GM13977 (cell line): ENCODE measurements around the gene DDA1.

Source experiments
- DNase-seq: peaks from one replicate; pipeline ENCODE4 v3.0.0; 2012; ENCODE audit warnings: low spot score
- CTCF ChIP-seq: IDR thresholded peaks from 2 replicates; pipeline ENCODE4 v1.5.1; 2012; ENCODE audit warnings: mild to moderate bottlenecking, control low read depth; ENCODE audit not compliant: insufficient read depth; ENCODE audit errors: extremely low read depth, missing control alignments
- in situ Hi-C: fragments of 300-500 bp; cut with MboI; formaldehyde crosslinking; loops from one replicate; pipeline ENCODE4 v1.12.0; 2022; ENCODE audit warnings: low sequenced_read_pairs, low pct_unique_long_range_greater_than_20kb, mixed read lengths, inconsistent platforms; ENCODE audit not compliant: unreplicated experiment

DDA1 gene

GRCh38 chr19:17281391-17282304 is 27.7 kb upstream of the DDA1 start, which contains the start of gene ANKLE1:
ANKLE1 (plus strand) TSS chr19:17281901; CDS start chr19:17281921, 20 bp downstream.
- TF ChIP-seq CTCF: no peak
- in situ Hi-C loops: no loop called here
- DNase-seq: peak; percentile 84

DNA sequence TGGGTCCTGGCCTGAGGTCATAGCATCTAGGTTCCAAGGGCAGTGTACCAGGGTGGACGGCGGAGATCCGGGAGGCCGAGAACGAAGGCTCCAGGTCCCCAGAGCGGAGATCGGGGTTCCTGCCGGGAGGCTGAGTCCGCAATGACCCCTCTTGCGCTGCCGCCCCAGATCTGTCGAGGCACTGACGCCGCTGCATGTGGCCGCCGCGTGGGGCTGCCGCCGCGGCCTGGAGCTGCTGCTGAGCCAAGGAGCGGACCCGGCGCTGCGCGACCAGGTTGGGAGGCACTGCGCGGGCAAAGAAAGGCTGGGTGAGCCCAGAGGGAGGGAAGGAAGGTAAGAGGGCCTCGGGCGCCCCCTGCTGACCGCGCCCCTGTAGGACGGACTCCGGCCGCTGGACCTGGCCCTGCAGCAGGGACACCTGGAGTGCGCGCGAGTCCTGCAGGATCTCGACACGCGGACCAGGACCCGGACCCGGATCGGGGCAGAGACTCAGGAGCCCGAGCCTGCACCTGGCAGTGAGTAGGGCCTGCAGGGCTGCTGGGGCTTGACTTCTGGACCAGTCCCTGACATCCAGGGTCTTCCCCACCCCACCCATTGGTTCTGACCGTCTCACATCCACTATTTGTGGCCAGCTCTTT is 26.8 kb upstream of the DDA1 start:
- in situ Hi-C loops: no loop called here
- peak; percentile 96 for TF ChIP-seq CTCF
- peak; percentile 91 for DNase-seq

- DNase-seq: no peak
- no peak for TF ChIP-seq CTCF
- in situ Hi-C loops: no loop called here
Measured at GRCh38 chr19:17283504-17283996, 25.8 kb upstream of the DDA1 start.

DNA sequence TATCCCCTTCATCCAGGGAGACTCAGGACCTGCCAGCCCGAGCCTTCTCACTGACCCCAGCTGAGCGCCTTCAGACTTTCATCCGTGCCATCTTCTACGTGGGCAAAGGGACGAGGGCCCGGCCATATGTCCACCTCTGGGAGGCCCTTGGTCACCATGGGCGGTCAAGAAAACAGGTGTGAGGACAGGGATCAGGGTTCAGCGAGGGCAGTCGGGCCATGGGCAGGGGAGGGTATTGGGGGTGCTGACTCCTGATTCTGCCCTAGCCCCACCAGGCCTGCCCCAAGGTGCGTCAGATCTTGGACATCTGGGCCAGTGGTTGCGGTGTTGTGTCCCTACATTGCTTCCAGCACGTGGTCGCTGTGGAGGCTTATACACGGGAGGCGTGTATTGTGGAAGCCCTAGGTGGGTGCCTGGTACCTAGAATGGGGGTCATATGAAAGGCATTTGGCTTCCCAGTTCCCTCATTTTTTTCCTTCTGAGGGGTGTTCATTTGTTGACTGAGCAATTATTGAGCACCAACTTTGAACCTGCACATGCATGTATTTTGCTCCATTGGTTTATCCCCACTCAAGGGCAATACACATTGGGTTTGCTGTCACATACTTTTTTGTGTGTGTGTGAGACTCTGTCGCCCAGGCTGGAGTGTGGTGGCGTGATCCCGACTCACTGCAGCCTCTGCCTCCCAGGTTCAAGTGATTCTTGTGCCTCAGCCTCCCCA is 23.8 kb upstream of the DDA1 start:
- no peak for TF ChIP-seq CTCF
- DNase-seq: no peak
- in situ Hi-C loops: no loop called here

DNA sequence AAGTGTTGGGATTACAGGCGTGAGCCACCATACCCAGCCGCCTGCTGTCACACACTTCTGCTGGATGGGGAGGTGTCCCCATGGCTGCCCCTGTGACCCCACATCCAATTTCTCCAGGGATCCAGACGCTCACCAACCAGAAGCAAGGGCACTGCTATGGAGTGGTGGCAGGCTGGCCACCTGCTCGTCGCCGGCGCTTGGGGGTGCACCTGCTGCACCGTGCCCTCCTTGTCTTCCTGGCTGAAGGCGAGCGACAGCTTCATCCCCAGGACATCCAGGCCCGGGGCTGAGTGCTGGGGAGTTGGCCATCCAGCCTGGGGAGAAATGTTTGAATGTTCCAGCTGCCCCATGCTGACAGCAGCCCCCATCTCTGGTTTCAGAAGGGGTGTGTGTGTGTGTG is 23.1 kb upstream of the DDA1 start:
- DNase-seq: no peak
- TF ChIP-seq CTCF: no peak
- in situ Hi-C loops: no loop called here

DNA sequence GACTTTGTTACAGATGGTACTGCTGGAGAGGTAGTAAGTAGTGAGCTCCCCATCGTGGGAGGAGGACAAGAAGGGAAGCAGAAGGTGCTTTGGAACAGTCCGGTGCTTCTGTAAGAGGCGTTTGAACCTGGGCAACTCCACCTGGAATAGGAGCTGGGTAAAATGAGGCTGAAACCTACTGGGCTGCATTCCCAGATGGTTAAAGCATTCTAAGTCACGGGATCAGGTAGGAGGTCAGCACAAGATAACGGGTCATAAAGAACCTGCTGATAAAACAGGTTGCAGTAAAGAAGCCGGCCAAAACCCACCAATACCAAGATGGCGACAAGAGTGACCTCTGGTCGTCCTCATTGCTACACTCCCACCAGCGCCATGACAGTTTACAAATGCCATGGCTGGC is 22.6 kb upstream of the DDA1 start:
- DNase-seq: no peak
- TF ChIP-seq CTCF: no peak
- in situ Hi-C loops: no loop called here
